Stromal cell of bone marrow (primary cell): ENCODE measurements around the gene OPN4.
"Not testable (repeated sequence)": the region's sequence is repeated elsewhere in the genome, so short reads cannot be mapped to it uniquely, and the experiment has no call there.

ENCODE experiments used
- DNase-seq: peaks from one replicate; pipeline ENCODE4 v3.0.0-alpha.2; 2012; ENCODE audit warnings: low read depth

Gene OPN4, protein sequence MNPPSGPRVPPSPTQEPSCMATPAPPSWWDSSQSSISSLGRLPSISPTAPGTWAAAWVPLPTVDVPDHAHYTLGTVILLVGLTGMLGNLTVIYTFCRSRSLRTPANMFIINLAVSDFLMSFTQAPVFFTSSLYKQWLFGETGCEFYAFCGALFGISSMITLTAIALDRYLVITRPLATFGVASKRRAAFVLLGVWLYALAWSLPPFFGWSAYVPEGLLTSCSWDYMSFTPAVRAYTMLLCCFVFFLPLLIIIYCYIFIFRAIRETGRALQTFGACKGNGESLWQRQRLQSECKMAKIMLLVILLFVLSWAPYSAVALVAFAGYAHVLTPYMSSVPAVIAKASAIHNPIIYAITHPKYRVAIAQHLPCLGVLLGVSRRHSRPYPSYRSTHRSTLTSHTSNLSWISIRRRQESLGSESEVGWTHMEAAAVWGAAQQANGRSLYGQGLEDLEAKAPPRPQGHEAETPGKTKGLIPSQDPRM

DNA sequence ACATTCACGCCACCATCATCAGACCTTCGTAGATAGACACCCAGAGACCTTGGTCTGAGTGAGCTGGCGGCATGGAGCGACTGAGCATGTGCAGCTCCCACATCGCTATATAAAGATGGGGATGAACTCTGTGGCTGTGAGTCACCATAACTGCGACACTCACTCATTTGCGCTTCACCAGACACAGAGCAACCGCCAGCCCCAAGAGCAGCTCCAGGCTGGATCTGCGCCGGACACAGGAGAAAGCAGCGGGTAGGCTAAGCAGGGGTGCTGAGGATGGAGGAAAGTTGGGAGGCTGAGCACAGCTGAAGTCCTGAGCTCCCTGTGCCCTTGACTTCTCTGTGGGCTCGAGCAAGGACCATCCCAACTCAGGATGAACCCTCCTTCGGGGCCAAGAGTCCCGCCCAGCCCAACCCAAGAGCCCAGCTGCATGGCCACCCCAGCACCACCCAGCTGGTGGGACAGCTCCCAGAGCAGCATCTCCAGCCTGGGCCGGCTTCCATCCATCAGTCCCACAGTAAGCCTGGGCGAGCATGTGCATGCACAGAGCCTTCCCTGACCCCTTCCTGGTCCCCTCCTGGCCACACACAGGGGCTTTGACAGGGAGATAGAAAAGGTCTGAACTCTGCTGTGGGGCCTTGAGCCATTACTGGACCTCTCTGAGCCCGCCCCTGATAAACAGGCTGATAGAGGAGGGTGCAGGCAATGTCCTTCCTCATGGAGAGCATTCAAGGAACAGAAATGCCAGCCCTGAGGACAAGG lies at the start of gene OPN4:
TSS of gene OPN4 (plus strand) at position 137 of the 762 bp plus-strand sequence. CDS start at position 374, 237 bp downstream.
- DNase-seq: no peak

DNA sequence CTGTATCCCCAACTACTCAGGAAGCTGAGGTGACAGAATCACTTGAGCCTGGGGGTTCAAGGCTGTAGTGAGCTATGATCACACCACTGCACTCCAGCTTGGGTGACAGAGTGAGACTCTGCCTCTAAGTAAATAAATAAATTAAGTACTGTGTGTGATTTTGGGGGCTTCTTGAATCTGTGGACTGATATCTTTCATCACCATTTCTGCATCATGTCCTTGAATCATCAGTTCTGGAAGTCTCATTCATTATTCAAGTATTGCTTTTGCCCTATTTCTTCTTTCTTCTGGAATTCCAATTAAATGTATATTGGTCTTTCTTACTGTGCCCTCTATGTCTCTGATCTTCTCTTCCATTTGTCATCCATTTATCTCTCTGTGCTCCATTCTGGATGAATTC lies 46.7 kb upstream of the OPN4 start:
- no peak for DNase-seq

DNA sequence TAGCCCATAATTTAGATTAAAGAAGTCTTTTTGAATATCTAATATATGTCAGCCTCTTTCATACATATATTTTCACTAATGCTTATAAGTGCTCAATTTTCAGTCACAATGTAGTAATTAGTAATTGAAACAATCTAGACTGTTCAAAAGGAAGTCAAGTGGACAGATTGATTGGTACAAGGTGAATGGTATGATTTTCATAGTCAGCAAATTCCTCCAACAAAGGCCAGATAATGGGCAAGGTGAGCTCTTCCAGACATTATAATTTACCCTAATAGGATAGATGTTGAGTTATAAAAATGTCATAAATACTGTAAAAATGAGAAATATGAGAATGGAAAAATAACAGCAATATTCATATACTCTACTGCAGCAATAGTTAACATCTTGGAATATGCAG lies 44.4 kb upstream of the OPN4 start:
- DNase-seq: no peak

DNA sequence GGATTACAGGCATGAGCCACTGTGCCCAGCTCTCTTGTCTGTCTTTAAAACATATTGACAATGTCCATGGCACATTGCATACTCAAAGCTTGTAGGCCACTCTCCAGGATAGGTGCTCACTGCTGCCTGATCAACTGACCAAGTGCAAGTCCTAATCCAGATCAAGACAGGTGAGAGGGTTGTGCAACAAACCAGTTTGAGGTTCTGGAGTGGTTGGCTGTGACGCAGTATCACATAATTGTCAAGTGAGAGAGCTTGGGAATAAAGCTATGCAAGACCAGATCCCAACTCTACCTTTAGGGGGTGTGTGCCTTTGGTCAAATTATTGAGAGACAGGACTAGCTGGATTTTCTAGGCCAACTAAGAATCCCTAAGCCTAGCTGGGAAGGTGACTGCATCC lies 43.0 kb upstream of the OPN4 start:
- DNase-seq: no peak

DNA sequence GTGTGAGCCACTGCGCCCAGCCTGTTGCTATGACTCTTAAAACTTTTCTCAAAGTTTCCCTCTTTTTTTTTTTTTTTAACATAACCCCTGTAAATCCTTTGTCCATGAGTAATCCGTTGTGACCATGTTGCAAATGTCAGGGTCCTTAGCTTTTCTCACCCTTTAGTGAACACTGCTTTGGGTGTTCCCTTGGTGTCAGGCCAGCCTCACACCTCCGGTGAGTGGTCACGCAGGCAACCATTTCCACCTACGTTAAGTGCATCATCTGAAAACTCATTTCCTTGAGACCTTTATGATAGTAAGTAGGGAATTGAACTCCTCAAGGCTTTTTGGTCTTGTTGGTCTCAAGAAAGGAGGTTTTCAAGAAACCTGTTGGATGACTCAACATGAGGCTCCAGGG lies 41.3 kb upstream of the OPN4 start:
- DNase-seq: no peak

DNA sequence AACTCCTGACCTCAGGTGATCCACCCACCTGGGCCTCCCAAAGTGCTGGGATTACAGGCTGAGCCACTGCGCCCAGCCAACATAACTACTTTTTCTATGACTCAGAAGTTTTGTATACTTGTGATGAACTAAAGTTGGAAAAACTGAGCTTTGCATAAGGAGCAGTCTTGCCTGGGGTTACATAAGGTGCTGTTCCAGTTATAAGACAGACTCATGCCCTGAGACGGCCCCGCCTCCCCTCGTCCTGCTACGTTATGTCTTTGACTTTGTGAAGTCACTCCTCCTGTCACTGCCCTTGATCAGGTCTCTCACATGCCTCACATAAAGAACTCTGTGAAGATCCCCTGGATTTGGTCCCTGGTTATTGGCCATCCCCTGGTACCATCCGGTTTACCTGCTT lies 40.4 kb upstream of the OPN4 start:
- DNase-seq: no peak

DNA sequence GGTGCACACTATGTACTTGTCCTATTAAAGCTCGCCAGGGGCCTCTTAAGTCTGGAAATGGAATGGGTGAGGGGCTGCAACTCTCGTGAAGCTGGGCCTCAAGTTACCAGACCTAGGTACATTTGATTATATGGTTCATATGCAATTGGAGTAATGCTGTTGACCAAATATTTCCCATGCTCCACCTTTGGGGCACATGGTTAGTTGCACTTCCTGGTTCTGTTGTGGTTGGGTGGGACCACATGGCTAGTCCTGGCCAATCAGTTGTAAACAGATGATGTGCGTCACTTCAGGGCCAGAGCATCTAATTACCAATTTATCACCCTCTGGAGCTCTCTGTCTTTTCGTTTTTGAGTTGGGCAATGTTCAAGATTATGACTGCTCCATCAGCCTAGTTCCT lies 39.5 kb upstream of the OPN4 start:
- no peak for DNase-seq

DNA sequence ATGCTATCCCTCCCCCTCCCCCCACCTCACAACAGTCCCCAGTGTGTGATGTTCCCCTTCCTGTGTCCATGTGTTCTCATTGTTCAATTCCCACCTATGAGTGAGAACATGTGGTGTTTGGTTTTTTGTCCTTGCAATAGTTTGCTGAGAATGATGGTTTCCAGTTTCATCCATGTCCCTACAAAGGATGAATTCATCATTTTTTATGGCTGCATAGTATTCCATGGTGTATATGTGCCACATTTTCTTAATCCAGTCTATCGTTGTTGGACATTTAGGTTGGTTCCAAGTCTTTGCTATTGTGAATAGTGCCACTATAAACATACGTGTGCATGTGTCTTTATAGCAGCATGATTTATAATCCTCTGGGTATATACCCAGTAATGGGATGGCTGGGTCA lies 37.1 kb upstream of the OPN4 start:
- DNase-seq: not testable (repeated sequence)

DNA sequence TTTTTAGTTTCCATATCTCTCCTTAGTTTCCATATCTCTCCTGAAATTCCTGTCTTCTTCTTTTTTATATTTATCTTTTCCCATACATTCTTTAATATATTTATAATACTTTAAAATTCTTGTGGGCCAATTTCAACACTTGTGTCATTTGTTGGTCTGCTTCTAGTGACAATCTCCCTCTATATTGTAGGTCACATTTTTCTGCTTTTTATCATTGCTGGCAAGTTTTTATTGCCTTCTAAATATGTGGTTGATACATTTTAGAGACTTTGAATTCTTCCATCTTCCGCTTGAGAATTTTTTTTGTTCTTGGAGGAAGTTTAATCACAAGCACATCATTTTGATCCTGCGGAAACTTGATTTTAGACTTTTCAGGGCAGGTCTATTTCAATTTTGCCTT lies 26.0 kb upstream of the OPN4 start:
- no peak for DNase-seq

DNA sequence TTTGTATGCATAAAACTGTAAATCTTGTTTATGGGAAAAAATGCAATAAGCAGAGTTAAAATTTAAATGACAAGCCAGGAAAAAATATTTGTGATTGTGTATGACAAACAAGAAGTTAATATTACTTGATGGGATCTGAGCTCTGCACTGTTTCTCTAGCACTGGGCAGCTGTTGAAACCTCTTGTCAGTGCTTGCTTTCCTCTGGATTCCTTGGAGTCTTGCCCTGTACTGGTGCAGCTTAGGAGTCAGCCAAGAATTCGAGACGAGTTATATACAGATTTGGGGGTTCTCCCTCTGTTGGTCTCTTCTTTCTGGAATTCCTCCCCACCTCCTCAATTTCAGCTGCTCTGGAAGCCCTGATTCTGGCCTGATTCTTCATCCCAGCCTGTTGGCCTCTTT lies 24.3 kb upstream of the OPN4 start:
- DNase-seq: no peak

DNA sequence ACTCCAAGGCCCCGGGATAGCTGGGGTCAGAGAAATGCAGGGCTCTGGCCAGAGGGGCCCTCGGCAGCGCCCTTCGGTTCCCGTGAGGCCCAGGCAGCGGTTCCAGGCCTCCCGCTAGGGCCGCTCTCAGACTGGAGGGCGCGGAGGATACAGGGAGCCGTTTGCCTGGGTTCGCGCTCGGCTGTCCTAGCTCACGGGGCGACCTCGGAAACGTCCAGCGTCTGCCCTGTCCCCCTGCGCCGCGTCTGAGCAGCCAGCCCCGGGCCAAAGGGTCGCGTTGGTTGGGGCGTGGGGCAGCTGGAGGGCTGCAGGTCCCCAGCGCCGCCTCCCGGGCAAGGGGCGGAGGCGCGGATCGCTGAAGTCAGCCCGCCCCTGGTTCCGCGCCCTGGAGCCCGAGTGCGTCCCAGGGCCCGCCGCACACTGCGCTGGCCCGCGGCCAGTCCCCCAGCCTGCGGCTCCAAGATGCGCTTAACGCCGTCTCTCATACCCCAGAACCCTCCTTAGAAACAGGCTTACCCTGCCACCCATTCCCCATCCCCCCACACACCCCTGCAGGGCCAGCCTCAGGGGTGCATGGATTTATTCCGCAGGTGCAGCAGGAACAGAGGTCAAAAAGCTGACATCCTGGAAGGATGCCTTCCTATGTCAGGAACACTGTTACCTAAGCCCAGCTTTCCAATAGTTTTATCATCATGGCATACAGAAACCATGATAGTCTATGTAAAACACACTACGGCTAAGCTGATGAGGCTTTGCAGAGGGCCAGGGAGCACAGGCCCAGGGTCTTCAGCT lies 22.1 kb upstream of the OPN4 start:
- DNase-seq: no peak

DNA sequence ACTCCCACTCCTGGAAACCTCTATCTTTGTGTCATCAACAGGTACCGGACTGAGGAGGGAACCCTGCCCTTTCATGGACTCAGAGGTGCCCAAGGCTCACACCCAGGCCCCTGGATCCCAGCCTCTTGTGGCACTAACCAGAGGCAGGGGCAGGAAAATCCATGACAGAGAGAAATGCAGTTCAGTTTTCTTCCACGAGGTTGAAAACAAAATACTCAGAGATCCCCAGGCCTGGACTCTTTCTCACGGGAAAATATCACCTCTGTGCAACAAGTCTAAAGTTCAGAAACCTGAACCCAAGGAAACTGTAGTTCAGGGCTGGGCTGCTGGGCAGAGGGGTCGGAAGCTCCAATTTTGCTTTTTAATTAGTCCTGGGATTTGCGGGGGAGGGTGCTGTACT lies 21.4 kb upstream of the OPN4 start:
- DNase-seq: no peak

DNA sequence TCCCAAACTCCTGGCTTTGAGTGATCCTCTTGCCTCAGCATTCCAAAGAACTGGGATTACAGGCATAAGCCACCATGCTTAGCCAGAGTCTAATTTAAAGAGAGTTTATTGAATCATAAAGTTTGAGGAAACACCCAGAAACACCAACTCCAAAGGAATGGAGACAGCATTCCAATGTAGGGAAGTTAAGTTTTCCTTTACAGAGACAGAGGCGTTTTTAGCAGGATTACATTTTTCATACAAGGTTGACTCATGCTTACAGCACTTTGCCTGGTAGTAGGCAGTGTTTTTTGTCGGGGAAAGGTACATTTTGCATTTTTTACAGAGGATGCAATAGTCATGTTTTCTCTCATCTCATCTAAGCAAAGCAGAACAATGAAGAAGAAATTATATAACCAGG lies 18.9 kb upstream of the OPN4 start:
- peak; percentile 61 for DNase-seq

DNA sequence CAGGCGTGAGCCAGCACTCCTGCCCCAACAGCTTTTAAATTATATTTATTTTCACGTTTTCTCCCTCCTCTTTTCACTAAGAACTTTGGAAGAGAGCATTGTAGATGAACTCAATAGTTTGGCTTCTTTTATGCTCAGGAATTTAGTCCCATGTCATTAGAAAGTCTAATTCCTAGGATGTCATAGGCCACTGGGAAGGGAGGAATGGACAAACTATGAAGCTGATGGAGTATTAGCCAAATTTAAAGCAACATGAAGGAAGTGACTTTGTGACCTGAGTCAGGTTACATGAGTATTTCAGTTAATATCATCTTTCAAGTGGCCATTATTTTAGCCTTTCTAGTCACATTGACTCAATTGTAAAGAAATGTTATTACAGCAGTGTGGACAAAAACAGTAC lies 18.0 kb upstream of the OPN4 start:
- no peak for DNase-seq

DNA sequence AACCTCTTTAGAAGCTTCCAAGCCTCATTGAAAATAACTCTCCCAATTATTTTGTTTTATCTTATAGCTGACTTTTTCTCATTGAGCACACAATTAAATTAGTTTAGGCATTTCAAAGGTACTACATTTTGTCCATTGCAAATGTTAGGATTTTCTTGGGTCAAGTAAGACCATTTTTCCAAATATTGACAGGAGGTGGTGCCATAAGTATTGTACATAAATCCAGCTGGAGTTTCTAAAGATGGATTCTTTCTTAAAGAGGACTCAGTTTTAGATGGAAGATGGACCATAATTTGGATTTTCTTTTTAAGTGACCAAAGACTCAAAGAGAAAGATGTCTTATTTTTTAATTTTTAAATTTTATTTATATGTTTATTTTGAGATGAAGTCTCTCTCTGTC lies 12.3 kb upstream of the OPN4 start:
- DNase-seq: no peak

DNA sequence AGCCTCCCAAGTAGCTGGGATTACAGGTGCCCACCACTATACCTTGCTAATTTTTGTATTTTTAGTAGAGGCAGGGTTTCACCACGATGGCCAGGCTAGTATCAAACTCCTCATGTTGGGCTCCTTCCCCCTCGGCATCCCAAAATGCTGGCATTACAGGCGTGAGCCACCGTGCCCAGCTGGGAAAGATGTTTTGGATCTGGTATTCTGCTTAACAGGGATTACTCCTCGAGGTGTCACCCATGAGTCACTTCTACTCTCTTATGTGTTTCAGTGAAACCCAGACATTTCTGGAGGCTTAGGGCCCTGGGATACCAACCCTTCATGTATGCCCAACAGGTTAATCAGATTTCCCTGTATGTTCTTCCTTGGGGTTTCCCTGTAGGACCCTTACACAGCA lies 11.8 kb upstream of the OPN4 start:
- DNase-seq: no peak

DNA sequence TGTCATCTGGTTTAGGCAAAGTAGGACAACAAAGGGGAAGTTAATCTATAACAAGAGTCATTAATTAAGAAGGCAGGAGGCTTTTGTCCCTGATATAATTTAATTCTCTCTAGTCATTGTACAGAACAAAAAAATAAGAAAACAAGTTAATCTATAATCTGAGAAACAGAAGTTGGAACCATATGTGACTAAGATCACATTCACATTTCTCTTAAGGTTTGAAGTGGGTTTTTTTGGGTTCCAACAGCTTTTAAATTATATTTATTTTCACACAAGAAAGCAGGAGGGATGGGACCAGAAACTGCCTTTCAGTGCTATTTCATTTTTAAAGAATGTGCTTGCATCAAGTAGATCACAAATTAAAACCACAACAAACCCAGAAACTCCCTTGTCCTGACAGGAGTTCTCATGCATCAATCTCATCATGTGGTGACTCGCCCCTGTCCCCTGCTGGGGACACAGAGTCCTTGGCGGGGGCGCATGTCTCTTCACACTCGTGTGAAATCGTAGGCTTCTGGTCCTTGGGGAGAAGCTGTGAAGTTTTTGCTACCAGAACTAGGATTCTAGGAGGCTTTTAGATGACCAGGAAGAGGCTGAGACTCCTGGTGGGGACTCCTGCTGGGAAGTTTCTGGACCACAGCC lies 10.1 kb upstream of the OPN4 start:
- no peak for DNase-seq

DNA sequence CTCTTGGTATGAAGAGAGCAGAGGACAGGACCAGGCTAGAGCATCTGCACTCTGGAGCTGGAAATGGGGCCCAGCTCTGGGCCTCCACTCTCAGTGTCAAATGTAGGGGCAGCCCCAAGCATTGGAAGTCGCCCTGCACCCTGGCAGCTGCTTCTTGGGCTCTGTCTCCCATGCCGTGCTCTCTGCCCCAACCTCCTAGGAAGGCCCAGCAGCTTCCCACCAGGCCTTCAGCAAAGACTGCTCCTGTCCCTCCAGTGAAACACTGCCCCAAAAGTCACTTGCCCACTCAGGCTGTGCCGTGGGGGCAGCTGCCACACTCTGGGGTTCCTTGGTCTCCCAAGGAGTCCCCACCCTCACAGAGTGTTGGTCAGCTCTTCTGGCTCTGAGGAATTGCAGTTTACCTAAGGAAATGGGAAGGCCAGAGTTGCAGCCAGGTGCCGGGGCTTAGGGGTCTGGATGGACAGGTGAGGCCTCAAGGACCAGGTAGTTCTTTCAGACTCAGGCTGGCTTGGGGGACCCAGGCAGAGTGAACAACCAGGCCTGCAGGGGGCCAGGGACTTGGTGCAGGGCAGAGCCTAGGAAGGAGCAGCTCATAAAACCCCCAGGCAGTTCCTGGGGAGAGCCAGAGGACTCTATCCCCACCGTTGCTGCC lies 9.4 kb upstream of the OPN4 start:
- no peak for DNase-seq

DNA sequence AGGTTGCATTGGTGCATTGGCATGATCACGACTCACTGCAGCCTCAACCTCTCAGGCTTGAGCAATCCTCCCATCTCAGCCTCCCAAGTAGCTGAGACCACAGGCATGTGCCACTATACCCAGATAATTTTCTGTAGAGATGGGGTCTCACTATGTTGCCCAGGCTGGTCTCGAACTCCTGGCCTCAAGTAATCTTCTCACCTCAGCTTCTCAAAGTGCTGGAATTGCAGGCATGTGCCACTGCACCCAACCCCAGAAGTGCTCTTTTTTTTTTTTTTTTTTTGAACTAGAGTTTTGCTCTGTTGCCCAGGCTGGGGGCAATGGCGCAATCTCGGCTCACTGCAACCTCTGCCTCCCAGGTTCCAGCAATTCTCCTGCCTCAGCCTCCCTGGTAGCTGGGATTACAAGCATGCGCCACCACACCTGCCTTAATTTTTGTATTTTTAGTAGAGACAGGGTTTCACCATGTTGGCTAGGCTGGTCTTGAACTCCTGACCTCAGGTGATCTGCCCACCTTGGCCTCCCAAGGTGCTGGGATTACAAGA lies 8.7 kb upstream of the OPN4 start:
- not testable (repeated sequence) for DNase-seq

DNA sequence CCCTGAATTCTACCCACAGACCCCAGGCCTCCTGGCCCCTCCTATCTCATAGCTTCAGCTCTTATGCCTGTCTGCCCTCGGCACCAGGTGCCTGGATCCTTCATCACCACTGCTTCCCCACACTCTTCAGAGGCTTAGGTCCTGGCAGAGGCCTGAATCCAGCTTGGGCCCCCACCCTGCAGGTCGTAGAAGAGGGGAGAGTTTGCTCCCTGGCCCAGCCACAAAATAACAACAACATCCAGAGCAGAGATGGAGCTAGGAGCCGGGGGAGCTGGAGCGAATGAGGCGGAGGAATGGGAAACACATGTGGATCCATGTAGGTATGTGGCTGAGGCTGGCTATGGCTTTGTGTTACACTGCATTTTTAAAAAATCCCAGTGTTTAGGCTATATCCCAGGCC lies 7.8 kb upstream of the OPN4 start:
- no peak for DNase-seq

DNA sequence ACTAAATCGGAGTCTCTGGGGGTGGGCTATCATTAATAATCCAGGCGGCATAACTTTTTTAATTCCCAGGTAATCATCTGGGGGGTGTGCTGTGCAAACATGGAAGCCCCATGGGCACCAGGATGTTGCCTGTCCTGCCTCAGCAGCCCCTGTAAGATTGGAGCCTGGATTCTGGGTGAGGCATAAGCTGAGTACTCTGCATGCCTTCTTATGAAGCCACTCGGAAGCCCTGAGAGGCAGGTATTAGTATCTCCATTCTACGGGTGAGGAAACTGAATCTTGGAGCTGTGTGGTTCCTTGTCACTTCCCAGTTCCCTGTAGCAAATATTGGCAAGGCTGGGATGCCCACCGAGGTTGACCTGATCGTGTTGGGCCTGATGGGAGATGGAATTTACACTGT lies 7.4 kb upstream of the OPN4 start:
- no peak for DNase-seq
